ENCODE measurements around the gene RFC4. TPM values are rescaled to one million over a fixed set of nuclear protein-coding genes. Genes with fewer than 3 reads are reported as not detected.
A peak's percentile ranks its signal among the peaks of the same experiment; 100 is the strongest.

RFC4 gene
- total and polyA plus RNA-seq, 2 experiments from 2014 or later, result 73.3 to 107 TPM

DNA sequence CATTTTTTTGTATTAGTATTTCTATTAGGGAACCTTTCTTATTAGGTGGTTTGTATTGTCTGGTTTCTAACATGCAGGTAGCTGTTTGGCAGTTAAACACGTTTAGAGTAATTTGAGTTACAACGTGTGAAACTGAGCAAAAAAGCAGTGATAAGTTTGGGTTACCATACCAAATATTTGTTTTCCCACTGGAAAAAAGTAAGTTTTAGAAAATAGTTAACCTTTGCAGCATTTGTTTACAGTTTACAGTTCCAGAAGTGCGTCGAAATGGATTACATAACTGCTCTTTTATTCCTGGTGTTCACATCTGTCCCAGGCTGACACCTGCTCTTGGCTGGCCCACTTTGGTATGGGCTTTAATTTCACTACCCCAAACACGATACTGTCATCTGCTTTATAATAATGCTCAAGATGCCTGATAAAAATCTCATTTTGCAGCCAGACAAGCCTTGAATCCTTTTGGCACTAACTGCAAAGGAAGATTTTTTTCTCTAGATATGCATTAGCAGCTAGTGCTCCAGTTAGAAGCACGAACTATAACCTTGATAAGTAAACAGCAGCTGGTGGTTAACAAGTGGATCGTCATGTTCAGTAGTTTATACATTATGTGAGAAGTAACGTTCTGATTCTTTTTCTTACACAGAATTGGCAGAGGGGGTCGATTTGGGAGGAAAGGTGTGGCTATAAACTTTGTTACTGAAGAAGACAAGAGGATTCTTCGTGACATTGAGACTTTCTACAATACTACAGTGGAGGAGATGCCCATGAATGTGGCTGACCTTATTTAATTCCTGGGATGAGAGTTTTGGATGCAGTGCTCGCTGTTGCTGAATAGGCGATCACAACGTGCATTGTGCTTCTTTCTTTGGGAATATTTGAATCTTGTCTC lies 17.6 kb downstream of the RFC4 start:
- H3F3A ChIP-seq (replicated peaks; ENCODE audit: low read depth), result peaks cover 92% of the 10 kb centered on the region
- H3K4me2 ChIP-seq, result no peak overlapping the region
- ATAC-seq, result no peak
- no peaks in the 10 kb centered on the region for H3K9me2 ChIP-seq (ENCODE audit: insufficient read depth)
- peaks cover 100% of the 10 kb centered on the region for H3K36me3 Mint-ChIP-seq (ENCODE audit: low read depth)
- H3K36me3 ChIP-seq (ENCODE audit: insufficient read depth), result peaks cover 78% of the 10 kb centered on the region
- H3K9me3 Mint-ChIP-seq, result peaks cover 7% of the 10 kb centered on the region
- H3K27ac ChIP-seq (ENCODE audit: low read depth), result peak overlapping the region; percentile 100
- H3K4me3 Mint-ChIP-seq, result peak overlapping the region; percentile 41
- H3K27ac Mint-ChIP-seq, result peak overlapping the region; percentile 70
- H3K4me1 ChIP-seq (ENCODE audit: insufficient read depth), result peaks cover 8% of the 10 kb centered on the region
- no peak for TF ChIP-seq EZH2phosphoT487 (IDR thresholded peaks at IDR 0.05; ENCODE audit: unreplicated experiment)
- TF ChIP-seq, protein P1, sequence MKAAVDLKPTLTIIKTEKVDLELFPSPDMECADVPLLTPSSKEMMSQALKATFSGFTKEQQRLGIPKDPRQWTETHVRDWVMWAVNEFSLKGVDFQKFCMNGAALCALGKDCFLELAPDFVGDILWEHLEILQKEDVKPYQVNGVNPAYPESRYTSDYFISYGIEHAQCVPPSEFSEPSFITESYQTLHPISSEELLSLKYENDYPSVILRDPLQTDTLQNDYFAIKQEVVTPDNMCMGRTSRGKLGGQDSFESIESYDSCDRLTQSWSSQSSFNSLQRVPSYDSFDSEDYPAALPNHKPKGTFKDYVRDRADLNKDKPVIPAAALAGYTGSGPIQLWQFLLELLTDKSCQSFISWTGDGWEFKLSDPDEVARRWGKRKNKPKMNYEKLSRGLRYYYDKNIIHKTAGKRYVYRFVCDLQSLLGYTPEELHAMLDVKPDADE (IDR thresholded peaks at IDR 0.05), result no peak
- TF ChIP-seq ZNF114 (CRISPR knock-in tag; IDR thresholded peaks at IDR 0.05), result no peak
- no peak for TF ChIP-seq ZNF331 (CRISPR knock-in tag; IDR thresholded peaks at IDR 0.05; ENCODE audit: low read depth)
- TF ChIP-seq EZH2 (IDR thresholded peaks at IDR 0.05; ENCODE audit: low read depth, unreplicated experiment), result no peak
- TF ChIP-seq, protein P2, sequence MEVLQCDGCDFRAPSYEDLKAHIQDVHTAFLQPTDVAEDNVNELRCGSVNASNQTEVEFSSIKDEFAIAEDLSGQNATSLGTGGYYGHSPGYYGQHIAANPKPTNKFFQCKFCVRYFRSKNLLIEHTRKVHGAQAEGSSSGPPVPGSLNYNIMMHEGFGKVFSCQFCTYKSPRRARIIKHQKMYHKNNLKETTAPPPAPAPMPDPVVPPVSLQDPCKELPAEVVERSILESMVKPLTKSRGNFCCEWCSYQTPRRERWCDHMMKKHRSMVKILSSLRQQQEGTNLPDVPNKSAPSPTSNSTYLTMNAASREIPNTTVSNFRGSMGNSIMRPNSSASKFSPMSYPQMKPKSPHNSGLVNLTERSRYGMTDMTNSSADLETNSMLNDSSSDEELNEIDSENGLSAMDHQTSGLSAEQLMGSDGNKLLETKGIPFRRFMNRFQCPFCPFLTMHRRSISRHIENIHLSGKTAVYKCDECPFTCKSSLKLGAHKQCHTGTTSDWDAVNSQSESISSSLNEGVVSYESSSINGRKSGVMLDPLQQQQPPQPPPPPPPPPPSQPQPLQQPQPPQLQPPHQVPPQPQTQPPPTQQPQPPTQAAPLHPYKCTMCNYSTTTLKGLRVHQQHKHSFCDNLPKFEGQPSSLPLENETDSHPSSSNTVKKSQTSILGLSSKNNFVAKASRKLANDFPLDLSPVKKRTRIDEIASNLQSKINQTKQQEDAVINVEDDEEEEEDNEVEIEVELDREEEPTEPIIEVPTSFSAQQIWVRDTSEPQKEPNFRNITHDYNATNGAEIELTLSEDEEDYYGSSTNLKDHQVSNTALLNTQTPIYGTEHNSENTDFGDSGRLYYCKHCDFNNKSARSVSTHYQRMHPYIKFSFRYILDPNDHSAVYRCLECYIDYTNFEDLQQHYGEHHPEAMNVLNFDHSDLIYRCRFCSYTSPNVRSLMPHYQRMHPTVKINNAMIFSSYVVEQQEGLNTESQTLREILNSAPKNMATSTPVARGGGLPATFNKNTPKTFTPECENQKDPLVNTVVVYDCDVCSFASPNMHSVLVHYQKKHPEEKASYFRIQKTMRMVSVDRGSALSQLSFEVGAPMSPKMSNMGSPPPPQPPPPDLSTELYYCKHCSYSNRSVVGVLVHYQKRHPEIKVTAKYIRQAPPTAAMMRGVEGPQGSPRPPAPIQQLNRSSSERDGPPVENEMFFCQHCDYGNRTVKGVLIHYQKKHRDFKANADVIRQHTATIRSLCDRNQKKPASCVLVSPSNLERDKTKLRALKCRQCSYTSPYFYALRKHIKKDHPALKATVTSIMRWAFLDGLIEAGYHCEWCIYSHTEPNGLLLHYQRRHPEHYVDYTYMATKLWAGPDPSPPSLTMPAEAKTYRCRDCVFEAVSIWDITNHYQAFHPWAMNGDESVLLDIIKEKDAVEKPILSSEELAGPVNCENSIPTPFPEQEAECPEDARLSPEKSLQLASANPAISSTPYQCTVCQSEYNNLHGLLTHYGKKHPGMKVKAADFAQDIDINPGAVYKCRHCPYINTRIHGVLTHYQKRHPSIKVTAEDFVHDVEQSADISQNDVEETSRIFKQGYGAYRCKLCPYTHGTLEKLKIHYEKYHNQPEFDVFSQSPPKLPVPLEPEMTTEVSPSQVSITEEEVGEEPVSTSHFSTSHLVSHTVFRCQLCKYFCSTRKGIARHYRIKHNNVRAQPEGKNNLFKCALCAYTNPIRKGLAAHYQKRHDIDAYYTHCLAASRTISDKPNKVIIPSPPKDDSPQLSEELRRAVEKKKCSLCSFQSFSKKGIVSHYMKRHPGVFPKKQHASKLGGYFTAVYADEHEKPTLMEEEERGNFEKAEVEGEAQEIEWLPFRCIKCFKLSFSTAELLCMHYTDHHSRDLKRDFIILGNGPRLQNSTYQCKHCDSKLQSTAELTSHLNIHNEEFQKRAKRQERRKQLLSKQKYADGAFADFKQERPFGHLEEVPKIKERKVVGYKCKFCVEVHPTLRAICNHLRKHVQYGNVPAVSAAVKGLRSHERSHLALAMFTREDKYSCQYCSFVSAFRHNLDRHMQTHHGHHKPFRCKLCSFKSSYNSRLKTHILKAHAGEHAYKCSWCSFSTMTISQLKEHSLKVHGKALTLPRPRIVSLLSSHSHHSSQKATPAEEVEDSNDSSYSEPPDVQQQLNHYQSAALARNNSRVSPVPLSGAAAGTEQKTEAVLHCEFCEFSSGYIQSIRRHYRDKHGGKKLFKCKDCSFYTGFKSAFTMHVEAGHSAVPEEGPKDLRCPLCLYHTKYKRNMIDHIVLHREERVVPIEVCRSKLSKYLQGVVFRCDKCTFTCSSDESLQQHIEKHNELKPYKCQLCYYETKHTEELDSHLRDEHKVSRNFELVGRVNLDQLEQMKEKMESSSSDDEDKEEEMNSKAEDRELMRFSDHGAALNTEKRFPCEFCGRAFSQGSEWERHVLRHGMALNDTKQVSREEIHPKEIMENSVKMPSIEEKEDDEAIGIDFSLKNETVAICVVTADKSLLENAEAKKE (CRISPR knock-in tag; IDR thresholded peaks at IDR 0.05), result no peak
- no peak for TF ChIP-seq NANOG (IDR thresholded peaks at IDR 0.05; ENCODE audit: borderline replicate concordance)
- no peak for DNase-seq (ENCODE audit: low spot score)
- H3K4me3 ChIP-seq, result no peak overlapping the region
- peaks cover 44% of the 10 kb centered on the region for H3K79me2 ChIP-seq (replicated peaks; ENCODE audit: insufficient read depth)
- H4K20me1 ChIP-seq (replicated peaks; ENCODE audit: insufficient read depth), result peaks cover 48% of the 10 kb centered on the region
- H2AFZ ChIP-seq, result no peak overlapping the region
- peaks cover 35% of the 10 kb centered on the region for H3K27me3 Mint-ChIP-seq (ENCODE audit: insufficient read depth, low read depth, poor library complexity)
- peaks cover 19% of the 10 kb centered on the region for H3K4me1 Mint-ChIP-seq
- no peaks in the 10 kb centered on the region for H3K27me3 ChIP-seq (ENCODE audit: insufficient read depth)
